ENCODE data around the gene RBBP6.

The RBBP6 gene

GRCh38 chr16:24522751-24523150 is 16.6 kb upstream of the RBBP6 start:
- no peak for DNase-seq

GRCh38 chr16:24523569-24523968 is 15.8 kb upstream of the RBBP6 start:
- no peak for DNase-seq

GRCh38 chr16:24524855-24525677 is 14.3 kb upstream of the RBBP6 start:
- no peak for DNase-seq

- no peak for DNase-seq
Measured at GRCh38 chr16:24525970-24526559, 13.3 kb upstream of the RBBP6 start.

GRCh38 chr16:24526701-24527495 is 12.5 kb upstream of the RBBP6 start:
- no peak for DNase-seq

- DNase-seq, result no peak
Measured at GRCh38 chr16:24531166-24531565, 8.2 kb upstream of the RBBP6 start.

GRCh38 chr16:24534620-24535019 is 4.7 kb upstream of the RBBP6 start:
- no peak for DNase-seq

GRCh38 chr16:24535827-24536226 is 3.5 kb upstream of the RBBP6 start:
- no peak for DNase-seq

- no peak for DNase-seq
Measured at GRCh38 chr16:24536671-24537070, 2.7 kb upstream of the RBBP6 start.

- no peak for DNase-seq
Measured at GRCh38 chr16:24537474-24538337, 1.7 kb upstream of the RBBP6 start.

- peak in 2 of 56 donors; percentile 67 to 75 for DNase-seq
Measured at GRCh38 chr16:24538756-24539294, 541 bp upstream of the RBBP6 start.

- DNase-seq, result peak in 21 of 56 donors; percentile 14 to 73 (median 50)
Measured at GRCh38 chr16:24539850-24540601, 660 bp downstream of the RBBP6 start.

GRCh38 chr16:24540602-24541210 is 1.3 kb downstream of the RBBP6 start:
- peak in 4 of 56 donors; percentile 2 to 18 (median 10) for DNase-seq

- DNase-seq, result no peak
Measured at GRCh38 chr16:24541233-24541933, 2.0 kb downstream of the RBBP6 start.

GRCh38 chr16:24543949-24544348 is 4.6 kb downstream of the RBBP6 start:
- no peak for DNase-seq

- DNase-seq, result no peak
Measured at GRCh38 chr16:24544640-24545039, 5.3 kb downstream of the RBBP6 start.

- DNase-seq, result no peak
Measured at GRCh38 chr16:24550295-24550694, 10.9 kb downstream of the RBBP6 start.

- DNase-seq, result no peak
Measured at GRCh38 chr16:24552705-24553246, 13.4 kb downstream of the RBBP6 start.

GRCh38 chr16:24553983-24554382 is 14.6 kb downstream of the RBBP6 start:
- no peak for DNase-seq
